Bone marrow (tissue), 2 donors: ENCODE results near the gene PDC.
"Not testable (repeated sequence)": the region's sequence is repeated elsewhere in the genome, so short reads cannot be mapped to it uniquely, and the experiment has no call there.

Experiments used
- DNase-seq, 2 donors: peaks; one replicate each; lab custom pipeline; 2025; lab: John Stamatoyannopoulos, UW

The PDC gene

DNA sequence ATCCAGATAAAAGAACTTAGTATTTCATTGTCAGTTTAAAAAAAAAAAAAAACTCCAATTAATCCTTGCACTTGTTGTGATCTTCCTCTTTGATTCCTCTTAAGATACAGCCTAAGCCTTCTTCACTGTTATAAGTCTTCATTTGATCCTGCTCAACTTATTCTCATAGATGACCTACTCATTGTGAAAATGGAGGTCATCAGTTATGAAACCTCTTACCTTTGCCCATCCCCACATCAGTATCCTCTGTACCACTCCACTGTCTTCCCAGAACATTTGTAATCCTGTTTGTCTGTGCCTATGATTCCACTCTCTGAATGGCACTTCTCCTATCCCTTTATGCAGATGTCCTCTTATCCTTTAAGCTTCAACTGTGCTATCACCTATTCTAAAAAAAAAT is 57.3 kb downstream of the PDC start:
- no peak for DNase-seq

DNA sequence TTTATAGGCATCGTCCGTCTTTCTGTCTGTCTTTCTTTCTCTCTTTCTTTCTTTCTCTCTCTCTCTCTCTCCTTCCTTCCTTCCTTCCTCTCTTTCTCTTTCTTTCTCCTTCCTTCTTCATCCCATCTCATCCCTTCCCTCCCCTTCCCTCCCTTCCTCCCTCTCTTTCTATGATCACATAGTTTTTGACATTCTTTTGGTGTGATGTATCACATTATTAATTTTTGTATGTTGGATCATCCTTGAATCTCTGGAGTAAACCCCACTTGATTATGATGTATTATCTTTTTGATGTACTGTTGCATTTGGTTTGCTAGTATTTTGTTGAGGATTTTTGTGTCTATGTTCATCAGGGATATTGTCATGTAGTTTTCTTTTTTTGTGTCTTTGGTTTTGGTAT is 59.5 kb downstream of the PDC start:
- DNase-seq = not testable (repeated sequence)
